GM21576 (cell line): ENCODE measurements around the gene NOL4L.

Experiments
- ATAC-seq: cut with Tn5 transposase; IDR thresholded peaks from one replicate; pipeline ENCODE4 v1.9.1; 2021; ENCODE audit warnings: mild to moderate bottlenecking, moderate library complexity; ENCODE audit not compliant: unreplicated experiment

NOL4L gene

DNA sequence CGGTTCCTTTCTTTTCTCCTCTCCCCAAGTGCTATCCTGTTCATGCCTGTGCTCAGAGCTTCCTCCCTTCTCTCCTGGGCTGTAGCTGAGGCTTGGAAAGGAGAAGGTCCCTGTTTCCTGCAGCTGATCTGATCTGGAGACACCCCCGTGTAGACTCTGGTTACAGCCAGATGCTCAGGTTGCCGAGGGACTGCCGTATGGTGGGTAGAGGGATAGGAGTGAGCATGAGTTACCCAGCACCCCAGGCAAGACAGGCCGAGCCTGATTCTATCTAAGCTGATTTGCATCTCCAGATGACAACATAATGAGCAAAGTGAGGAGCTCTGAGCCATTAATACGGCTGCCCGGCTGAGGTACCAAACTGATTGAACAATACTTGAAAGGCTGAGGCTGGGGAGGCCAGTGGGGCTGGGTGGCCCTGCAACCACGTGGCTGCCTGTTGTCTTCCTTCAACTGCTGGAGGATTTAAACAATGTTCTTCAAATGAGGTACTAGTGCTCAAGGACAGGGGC, 135.2 kb downstream of the NOL4L start:
- ATAC-seq = no peak

GRCh38 chr20:32449057-32449889, 135.9 kb downstream of the NOL4L start:
- ATAC-seq = no peak

DNA sequence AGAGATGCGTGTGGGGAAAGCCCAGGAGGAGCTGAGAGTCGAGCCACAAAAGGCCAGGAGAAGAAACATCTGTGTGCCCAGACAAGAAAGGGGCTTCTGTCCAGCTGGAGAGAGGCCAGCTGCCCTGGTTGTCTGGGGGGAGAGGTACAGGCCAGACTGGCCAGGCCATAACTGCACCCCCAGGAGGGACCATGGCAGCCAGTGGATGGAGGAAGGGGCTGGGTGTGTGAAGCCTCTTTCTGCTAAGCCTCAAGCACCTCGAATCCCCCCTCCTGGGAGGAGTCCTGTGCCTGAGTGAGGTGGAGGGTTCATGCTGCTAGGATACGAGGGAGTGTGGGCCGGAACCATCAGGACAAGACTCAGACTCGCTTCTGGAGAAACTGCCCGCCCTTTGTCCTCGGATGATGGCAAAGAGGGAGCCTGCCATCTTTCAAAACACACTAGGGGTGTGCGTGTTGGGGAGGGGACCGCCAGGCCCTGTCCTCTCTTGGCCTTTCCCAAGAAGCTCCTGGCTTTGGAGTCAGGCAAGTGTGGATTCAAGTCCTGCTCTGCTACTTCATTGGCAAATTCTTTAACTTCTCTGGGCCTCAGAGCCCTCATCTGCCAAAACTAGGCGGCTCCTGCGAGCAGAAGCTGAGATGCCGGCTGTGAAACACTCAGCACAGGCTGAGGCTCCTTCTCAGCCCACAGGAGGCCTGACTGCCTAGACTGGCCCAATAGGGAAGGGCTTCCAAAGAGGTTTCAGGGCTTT, 136.7 kb downstream of the NOL4L start:
- no peak for ATAC-seq

- no peak for ATAC-seq
Measured at GRCh38 chr20:32447136-32448027, 137.8 kb downstream of the NOL4L start.

DNA sequence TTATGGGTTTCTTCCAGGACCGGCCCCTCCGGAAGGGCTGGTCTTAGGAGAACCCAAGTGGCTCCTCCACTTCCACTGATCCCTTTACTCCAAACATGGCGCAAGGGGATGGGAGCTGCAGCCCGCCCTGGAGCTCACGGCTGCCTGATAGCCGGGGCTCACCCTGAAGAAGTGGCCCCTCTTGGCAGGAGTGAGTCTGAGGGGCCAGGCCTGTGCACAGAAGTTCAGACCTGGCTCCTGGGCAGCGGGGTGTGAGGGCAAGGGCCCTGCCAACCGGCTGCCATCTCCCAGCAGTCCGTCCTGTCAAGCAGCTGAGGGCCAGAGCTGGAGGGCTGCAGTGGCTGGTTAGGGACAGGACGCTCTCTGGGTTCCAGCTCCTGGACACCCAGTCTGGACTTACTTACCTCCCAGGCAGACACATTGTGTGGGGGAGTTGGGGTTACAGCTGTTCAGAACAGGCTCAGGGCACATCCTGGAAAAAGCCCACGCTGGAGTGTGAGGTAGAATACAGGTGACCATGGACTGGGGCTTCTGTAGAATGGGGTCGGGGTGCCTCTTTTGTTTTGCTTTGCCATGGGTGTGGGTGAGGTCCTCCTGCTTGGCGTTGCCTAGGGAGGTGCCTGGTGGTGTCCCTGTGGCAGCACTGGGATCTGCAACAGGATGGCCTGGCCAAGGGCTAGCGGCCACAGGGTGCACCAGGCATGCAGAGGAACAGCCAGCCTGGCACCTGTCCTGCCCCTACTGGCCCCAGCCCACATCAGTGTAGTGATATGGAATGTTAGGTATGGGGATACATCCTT, 138.6 kb downstream of the NOL4L start:
- no peak for ATAC-seq

DNA sequence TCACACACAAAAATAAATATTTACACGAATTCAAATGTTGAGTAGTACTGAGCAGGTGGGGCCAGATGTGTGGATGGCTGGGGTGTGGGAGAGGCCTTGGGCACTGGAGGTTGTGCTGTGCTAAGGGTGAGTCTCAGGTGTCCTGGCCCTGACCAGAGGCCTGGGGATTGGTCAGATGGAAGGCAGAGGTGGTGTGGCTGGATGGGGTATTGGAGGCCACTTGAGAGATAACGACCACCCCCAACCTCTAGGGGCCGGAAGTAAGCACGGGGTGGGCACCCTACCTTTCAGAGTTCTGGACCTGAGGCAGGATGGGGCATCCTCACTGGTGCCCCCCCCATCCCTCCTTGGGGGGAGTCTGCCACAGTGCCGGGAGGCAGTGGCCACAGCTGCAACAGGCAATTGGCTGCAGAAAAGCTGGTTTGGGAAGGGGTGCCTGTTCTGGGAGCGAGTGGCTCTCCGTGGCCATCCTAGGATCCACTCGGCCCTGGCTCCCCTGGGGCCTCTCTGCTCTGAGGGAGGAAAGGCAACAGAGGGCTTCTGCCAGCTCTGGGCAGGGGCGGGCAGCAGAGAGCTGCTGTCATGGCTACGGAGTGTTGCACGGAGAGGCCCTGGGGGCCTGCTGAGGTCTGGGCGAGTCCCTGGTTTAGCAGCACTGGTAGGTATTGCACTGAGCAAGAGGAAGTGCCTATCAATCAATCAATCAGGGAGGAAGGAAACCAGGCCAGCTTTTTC, 139.4 kb downstream of the NOL4L start:
- ATAC-seq = no peak

- ATAC-seq = no peak
Measured at GRCh38 chr20:32444474-32445220, 140.5 kb downstream of the NOL4L start.

- no peak for ATAC-seq
Measured at GRCh38 chr20:32443386-32443974, 141.7 kb downstream of the NOL4L start.

DNA sequence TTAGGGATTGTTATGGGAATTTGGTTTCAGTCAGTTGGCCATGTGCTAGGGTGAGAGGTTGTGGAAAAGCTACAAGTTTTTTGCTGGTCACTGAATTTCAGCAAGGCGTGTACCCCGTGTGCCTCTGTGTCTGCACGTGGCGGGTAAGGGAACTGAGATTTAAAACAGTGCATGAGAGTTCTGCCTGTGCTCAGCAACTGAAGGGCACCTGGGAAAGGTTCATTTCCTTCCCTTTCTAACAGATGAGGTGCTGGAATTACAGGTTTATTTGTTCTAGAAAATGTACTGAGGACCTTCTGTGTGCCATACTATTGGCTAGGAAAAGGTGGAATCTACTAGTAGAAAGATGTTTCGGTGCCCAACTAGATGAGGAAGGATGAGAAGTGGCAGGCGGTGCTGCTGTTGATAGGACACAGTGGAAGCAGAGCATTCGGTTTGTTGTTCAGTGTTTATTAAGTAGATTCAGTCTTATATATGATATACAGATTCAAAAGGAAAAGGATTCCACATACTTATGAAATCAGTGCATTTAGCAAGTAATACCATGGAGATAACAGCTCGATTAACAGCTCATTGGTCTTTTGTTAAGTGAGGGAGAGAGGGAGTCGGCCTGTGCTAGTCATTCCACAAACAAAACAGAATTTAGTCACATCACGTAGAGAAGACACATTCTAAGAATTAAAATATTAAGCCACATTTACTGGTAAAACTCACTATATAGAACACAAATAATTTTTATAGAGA, 142.3 kb downstream of the NOL4L start:
- ATAC-seq = no peak

DNA sequence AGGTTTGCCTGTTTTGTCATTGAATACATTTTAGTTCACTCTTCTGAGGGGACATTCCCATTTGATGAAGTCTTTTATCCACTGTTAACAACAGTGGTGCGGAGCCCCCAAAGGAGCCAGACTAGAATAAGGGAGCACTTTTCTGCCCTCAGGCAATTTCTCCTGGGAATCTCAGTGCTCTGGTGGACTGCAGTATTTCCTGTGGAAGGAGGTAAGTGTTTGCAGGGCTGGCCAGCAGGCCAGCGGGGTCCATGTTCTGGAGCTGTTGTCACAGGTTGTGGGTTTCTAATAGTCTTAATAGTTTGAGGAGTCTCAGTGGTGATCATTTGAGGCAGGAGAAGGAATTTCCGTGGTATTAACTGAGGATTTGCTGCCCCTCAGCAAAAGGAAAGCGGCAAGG, 143.5 kb downstream of the NOL4L start:
- ATAC-seq = no peak

GRCh38 chr20:32440758-32441078, 144.4 kb downstream of the NOL4L start:
- no peak for ATAC-seq

- ATAC-seq = no peak
Measured at GRCh38 chr20:32440069-32440757, 144.9 kb downstream of the NOL4L start.

DNA sequence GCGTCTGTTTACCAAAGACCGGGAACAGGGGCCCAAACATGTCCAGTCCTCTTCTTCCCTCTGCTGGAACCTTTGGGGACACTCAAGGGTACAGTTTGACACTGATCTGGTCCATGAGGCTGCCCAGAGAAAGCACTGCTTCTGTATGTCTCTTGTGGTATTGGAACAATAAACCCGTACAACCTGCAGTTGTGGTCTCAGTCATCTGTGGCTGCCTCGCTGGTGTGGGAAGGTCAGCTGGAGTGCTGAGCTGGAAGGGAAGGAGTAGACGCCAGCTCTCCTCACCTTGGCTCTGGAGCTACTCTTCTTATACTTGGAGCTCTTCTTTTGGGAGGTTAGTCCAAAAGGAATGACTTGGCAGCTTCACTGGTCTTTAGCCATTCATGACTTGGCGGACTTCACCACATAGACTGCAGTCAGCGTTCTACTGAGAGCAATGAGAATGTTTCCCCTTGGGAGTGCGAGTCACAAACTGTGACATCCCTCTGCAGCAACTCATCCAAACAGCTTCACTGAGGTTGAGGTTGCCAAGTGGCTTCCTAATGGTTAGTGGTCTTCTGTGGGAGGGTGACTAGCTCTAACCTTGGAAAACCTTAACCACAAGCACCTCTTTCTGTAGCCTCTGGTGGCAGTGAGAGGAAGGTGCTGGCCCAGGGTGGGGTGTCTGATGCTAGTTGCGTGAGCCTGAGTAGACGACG, 145.9 kb downstream of the NOL4L start:
- ATAC-seq = no peak

- no peak for ATAC-seq
Measured at GRCh38 chr20:32438331-32438858, 146.7 kb downstream of the NOL4L start.

GRCh38 chr20:32437391-32438074, 147.6 kb downstream of the NOL4L start:
- ATAC-seq = no peak

DNA sequence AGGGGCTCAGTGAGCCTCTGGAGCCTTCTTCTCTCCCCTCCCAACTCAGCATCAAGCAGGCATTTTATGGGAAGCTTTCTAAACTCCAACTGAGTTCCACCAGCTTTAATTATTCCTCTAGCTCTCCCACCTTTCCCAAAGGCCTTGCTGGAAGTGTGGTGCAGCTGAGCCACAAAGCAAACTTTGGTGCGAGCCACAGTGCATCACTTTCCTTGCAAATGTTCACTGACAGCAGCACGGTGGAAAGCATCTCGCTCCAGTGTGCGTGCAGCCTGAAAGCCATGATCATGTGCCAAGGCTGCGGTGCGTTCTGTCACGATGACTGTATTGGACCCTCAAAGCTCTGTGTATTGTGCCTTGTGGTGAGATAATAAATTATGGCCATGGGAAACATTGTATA, 148.2 kb downstream of the NOL4L start:
- ATAC-seq = no peak
